Fibroblast of skin of abdomen (primary cell): Measurements from ENCODE around the gene CCDC138.

ENCODE experiments used
- DNase-seq: peaks from one replicate; pipeline ENCODE4 v3.0.0-alpha.2; 2013

CCDC138 gene

DNA sequence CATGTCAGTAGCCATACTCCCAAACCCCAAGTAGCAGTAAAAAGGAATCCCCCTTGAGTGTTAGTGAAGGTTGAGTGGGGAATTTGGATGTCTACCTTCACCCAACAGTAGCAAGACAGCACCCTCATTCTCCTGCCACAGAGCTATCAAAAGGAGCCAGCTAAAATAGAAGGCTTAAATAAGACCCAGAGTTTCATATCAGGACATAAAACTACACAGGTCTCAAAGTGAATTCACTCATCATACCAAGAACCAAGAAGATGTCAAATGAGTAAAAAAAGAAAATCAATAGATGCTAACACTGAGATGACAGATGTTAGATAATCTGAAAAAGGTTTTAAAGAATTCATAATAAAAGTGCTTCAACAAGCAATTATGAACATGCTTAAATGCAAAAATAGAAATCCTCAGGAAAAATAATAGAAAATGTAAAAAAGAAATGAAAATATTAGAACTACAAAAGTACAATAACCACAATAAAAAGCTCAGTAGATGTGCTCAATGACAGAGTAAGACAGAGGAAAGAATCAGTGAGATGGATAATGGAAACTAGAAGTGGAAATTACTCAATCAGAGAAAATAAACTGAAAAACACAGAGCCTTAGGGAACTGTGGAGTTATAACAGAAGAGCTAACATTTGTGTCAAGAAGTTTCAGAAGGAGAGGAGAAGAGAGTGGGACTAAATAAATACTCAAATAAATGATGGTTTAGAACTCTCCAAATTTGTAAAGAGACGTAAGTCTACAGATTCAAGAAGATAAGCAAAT is 111.9 kb downstream of the CCDC138 start:
- DNase-seq, result no peak

DNA sequence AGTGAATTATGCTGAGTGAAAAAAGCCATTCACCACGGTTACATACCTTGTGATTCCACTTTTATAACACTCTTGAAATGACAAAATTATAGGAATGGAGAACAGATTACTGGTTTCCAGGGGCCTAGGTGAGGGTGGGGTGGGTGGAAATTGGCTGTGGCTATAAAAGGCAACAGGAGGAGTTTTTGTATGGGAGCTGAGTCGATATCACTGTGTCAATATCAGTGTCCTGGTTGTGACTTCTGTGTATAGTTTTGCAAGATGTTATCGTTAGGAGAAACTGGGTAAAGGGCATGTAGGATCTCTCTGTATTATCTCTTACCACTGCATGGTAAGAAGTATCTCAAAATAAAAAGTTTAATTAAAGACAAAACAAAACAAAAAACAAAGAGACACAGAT is 118.1 kb downstream of the CCDC138 start:
- no peak for DNase-seq

DNA sequence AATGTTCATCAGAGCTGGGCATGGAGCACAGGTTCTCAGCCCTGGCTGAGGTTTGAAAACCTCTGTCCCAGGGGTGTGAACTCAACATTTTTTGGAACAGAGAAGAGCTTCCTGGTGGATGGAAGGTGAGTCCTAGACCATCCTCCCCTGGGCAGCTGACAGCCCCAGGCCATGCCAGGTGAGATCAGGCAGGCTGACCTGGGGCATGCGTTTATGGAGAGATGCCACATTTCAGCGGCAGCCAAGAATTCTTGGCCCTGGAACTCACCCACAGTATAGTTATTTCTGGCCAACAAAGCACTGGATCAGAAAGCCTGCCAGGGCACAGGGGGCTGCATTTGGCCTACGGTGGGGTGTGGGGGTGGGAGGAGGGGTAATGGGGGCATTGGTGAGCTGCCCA is 118.6 kb downstream of the CCDC138 start:
- DNase-seq, result no peak

DNA sequence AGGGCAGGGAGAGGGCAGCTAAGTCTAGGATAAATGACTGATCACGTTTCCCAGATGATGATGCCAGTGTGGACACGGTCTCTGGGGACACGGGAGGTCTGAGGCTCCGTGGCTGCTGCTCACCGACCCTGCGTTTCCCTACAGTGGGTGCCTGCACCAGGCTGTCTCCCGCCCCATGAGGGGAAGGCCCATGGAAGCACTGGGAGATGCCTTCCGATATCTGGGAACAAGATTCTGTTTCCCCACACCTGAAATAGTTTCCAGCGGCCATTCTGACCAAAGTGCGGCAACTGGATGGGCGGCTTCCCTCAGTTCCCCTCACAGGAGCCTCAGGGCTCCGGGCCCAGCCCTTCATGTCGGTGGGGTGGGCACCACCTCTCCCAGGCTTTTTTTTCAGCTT is 119.3 kb downstream of the CCDC138 start:
- no peak for DNase-seq

DNA sequence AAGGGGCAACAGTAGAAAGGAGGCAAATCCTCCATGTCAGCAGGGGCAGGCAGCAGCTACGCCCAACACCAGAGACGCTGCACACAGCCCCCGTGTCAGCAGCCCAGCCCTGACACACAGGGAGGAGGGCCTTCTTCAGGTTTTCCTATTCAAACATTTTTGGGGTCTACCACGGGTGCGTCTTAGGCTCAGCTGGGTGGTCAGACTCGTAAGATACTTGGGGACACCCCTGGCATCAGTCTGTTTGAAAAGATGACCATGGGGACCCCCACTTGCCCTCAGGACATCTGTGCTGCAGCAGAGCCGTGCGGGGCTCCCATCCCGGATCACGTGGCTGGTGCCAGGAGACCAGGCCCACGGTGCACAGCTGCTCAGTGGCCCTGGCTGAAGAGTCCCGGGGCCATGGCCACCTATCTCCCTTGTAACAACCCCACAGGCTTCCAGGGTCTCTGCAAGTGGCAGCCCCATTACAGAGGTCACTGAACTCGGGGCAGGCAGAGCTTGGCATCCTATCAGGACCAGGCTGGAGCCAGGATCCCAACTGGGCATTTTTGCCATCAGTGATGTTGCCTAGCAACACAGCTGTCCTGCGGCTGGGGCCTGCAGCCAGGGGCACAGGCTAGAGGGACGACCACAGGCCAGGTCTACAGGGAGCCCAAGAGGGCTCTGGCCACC is 120.0 kb downstream of the CCDC138 start:
- DNase-seq, result no peak

DNA sequence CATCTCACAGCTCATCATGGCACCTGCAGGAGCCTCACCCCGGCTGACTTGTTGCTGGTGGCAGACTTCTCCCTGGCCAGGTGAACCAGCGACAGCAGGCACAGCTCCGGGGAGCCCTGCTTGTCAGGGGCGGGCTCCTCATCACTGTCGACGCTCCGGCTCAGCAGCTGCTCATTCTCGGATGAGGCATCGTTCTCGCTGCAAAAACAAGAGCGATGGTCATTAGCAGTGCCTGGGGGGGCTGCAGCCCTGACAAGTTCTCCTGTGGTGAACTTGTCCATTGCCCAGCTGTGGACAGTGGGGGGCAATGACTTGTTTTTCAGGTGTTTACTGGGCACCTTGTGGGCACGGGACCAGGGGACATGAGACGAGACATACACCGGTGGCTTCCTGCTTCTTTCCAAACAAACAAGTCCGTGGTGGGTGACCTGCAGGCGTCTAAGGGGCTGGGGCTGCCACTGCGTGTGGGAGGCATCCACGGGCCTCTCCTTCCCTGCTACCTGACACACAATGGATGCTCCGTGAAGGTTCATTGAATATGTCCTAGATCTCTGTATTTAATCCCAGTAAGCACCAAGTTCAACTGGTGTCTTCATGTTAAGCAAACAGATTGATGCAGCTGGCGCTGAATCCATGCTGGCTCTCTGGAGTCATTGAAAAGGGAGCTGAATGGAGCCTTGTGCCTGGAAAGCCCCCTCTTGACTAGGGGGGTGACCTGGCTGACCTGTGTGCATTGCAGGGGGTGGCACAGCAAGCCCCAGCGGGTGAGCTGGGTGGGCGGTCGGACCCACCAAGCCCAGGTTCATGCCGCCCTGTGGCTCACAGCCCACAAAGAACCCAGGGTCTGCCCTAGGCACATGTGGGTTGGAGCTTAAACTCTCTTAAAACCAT is 121.5 kb downstream of the CCDC138 start:
- no peak for DNase-seq

DNA sequence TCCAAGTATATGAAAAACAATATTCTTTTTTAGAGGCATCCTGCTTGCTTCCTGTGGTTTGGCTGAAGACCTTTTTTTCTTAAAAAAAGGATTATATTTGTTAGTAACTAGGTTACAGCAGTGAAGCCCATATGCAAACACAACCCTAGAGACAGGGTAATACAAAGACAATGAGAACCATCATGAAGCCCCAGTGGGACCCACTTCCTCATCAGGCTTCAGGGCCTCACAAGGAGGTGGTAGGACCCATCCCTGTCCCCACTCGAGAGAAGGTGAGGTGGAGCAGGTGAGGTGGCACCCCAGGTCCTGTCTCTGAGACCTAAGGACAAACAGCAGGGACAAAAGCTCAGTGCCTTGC is 122.1 kb downstream of the CCDC138 start:
- DNase-seq, result no peak

DNA sequence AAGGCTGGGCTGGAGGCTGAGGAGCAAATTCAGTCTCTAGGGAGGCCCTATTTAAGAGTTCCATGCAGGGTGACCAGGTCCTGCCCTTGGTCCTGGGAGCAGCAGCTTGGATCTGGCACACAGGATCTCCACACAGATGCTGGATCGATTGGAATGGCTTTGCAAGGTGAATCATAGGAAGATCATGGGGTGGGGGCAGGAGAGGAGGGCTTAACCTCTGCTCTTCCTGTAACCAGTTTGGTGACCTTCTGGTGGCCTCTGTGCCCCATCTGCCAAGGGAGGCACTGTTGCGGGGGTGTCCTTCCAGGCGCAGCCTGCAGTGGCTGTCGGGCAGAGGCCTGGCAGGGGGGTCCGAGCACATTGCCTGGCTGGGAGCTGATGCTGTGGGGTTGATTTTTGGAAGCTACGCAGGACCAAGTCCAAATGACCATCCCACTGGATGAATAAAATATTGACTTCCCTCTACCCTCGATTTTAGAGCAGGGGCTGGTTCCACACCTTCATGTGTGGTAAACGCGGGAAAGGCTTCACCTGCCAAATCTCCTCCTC is 122.8 kb downstream of the CCDC138 start:
- DNase-seq, result no peak

DNA sequence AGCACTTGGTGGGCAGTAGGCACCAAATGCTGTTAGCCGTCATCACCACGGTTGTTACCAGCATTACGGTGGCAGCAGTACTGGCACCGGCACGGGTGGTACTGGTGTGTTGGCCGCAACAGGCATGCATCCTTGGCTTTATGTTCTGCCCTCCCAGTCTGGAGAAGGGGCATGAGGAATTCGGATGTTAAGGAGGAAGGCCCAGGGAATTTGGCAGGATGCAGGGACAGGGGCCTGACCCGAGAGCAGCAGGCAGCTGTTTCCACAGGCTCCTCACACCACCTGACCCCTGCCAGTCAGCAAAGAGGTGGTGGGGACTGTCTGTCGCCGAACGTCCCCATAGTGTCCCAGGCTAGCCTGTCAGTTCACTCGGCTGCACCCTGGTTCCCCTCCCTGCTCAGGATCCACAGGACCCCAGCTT is 123.5 kb downstream of the CCDC138 start:
- no peak for DNase-seq

DNA sequence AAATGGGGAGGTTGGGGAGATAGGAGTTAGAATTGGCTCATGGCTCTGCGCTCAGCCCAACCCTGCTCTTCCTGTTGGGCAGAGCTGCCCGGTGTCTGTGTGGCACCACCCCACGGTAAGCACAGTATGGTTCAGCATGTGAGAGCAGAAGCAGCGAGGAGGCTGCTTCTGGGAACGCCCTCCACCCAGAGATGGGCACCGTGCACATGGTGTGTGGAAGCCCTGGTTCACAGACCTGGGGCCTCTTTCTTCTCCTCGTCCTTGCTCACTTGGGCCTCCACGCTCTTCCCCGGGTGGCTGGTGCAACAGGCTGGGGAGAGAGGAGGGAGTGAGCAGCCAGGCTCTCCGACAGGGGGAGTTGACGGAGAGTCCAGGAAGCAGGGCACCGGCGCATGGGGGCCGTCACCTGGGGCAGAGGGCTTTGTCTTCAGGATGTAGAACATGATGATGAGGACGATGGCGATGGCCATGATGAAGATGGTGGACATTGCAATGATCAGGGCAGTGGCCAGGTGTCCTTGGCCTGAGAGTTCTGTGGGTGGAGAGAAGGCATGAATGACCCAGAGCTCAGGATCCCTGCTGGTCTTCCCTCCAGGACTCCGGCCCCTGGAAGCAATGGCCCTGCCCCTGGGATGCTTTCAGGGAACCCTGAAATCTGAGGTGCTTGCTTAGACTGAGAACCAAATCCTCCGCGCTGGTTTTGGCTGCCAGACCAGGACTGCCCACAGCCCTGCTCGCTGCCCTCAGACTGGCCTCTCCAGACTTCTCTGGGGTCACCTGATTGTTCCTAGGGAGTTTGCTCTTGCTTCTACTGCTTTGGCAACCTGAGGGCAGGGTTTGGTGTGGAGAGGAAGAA is 124.2 kb downstream of the CCDC138 start:
- DNase-seq, result no peak

DNA sequence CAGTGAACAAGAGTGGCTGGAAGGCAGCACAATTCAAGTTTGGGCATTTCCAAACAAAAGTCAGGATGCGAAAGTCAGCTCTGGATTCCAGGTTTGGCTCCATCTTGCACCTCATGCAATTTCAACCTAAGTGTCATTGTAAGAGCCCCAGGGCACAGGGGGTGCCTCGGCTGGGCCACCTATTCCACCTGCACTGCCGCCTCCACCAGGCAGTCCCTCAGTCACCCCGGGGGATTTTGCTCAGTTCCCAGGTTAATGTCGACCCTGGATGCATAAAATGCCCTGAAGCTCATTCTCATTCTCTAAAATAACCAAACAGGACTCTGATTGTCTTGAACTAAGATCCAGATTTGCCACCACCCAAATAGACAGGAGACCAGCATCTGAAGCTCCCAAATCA is 124.8 kb downstream of the CCDC138 start:
- DNase-seq, result no peak

DNA sequence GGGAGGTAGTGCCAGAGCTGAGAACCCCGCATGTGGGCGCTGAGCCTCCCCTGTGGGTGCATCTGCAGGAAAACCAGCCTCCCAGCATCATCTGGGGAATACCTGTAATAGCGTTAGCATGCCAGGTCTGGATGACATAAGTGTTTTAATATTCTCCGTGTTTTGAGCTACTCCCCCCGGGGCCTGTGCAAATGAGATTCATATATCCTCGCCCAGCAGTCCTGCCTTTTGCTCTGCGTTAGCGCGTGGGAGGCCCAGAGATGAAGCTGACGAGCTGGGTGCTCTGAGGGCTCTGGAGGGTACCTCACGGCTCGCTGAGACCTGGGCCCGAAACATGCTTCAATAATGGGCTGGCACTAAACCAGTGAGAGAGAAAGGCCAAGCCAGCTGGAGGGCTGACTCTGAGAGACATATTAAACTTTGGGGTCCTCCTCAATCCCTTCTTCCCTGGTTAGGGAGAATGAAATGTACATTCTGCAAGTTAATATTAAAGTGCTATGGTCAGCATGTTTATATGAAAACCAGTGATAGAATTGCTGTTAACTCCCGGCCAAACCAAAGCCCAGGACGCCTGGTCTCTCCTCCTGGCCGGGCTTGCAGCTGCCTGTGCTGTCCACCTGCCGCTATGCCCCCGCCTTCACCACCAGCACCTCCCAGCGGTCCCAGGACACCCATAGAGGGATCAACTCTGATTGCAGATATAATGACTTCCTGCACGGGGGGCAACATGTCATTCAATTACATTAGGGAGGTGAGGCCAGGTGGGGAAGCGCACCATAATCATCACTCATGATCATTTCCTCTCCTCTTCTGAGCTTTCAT is 125.4 kb downstream of the CCDC138 start:
- DNase-seq, result no peak

DNA sequence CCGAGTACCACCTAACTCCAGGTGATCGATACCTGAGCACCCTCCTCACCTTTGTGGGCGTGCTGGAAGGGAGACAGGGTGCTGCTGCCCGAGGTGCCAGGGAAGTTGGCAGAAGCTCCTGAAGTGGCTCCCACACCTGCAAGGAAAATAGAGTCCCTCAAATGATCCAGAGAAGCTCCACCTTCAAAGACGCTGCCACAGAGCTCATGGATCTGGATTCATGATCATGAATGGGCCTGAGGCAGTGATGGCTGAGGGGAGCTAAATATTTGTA is 126.0 kb downstream of the CCDC138 start:
- no peak for DNase-seq

DNA sequence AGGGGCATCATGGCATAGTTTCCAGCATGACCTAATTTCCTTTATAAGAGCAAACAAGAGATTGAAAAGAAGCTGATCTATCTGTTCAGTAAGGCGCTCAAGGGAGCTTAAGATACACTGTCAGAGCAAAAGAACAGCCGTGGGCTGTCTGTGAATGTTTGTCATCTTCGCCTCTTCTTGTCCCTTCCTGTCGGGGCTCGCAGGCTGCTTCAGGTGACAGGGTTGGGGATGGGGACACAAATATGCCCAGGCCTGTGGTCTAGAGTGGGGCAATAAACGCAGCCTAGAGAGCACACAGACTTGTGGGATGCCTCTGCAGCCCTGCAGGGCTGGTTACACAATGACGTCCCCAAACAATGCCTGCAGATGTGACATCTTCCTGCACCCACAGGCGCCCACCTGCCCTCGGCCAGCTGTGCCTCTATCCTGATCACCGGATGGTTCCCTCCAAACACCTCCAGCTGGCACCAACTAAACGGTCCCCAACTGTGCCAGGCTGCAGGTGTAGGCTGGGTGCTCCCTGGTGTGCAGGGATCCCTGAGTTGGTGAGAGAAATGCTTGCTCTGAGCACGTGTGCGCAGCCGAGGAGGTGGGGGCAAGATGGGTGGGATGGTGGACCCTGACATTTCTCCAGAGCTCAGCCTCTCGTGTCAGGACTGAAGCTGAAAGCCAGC is 129.7 kb downstream of the CCDC138 start:
- no peak for DNase-seq

DNA sequence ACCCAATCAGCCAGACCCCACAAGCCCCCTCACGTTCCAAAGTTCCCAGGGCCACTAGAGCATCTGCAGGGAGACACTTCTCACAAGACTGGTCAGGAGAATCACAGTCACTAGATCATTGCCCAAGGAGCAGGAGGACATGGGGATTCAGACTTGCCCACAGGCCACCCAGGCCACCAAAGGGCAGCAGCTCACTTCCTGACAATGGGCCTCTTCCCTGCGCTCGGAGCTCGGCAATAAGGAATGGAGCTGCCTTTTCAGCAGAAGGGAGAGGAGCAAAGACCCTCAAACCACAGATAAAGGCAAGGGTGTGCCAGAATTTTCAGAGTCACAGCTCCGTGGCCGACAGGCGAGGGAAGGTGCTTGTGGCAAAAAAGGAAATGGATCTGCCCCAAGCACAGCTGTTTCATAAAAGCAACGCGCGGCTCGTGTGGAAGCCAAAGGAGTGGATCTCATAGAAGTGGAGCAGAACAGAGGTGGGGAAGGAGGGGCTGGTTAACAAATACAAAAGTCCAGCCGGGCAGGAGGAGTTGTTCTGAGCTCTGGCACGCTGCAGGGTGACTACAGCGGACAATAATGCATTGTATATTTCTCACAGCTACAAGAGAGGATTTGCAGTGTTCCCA is 130.3 kb downstream of the CCDC138 start:
- no peak for DNase-seq

DNA sequence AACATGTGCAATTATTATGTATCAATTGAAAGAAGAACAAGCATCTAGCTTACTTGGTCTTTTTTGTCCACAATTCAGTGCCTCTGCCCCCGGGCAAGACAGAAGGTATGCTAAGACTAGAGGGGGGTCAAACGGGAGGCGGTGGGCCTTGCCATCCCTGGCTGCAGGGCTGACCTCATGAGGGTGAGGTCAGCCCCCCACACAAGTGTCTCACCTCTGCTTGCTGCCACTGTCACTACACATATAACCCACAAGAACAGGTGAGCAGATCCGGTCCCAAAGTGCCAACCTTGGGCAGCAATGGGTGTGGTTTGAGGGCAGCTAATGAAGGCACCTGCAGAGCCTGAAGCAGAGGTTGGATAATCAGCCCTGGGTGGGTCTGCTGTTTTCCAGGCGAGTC is 131.0 kb downstream of the CCDC138 start:
- DNase-seq, result no peak

DNA sequence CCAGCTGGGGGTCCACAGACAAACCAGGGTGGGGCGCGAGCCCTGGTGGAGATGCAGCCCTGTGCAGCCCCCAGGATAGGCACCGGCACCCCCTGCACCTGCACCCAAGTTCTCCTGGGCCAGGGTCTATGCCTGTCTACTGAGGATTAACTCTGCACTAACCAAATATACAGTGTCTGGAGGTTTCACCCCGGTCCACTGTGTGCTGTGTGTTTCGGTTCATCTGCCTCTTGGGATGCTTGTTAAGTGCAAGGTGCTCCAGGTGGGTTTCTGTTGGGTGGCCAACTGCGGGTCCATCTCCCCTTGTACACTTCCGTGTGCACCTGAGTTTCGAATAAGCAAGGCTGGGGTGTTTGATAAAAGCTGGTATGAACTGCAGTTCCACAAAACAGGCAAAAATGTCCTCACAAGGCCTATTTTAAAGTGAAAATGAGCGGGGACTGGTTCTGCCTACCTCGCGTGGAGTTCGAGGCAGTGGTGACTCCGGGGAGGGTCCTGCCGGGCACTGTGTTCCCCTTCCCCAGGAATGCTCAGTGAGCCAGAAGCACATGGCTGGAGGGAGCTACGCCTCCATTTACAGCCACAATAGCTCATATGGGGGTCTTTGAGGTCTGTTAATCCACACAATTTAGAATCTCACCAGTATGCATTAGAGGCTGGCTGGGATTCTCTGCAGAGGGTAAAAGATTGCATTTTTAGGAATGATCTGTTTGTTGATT is 131.7 kb downstream of the CCDC138 start:
- no peak for DNase-seq

DNA sequence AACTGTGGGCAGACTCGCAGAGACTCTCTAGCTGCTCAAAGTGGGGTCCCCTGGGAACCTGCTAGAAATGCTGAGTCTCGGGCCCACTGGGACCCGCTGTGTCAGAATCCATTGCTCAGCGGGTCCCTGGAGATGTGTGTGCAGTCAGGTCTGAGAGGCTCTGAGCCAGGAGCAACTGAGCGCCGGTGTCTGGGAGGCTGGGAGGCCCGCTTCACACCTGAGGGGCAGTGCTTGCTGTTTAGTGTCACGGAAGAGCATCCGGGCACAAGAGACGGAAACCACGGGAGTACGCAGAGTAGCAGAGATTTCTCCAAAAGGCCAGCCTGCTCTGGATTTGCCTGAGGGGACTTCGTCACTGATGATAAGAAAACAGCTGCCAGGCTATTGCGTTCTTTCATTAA is 132.4 kb downstream of the CCDC138 start:
- DNase-seq, result no peak

DNA sequence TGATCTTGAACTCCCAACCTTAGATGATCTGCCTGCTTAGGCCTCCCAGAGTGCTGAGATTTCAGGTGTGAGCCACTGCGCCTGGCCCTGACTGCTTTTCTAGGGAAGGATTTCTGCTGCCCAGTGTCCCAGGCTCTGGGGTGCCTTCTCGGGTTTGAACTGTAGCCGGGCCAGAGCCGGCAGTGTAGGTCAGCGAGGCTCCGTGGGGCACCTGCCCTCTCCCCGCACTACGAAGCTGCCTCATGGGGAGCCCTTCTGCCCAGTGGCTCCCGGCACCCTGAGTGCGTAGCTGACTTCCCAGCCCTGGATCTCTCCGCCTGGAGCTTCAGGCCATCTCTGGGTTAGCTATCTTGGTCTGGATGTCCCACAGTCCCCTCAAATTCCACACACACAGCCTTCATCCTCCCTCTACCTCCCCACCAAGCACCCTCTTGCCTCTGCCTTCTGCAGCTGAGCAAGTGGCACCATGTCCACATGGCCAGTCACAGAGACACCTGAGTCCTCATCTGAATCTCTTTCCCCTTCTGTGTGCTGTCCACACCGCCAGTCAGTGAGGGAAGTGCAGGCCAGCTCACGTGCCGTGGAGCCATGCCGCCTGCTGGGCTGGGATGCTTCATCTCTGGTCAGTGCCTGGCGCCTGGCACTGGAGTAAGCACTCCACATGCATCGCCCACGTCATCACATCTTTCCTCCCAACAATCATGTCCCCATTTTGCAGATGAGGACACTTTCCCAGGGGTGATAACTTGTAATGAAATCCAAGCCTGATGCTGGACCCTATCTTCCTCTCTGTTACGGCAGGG is 133.2 kb downstream of the CCDC138 start:
- DNase-seq, result no peak
